HG03108 (cell line): ENCODE data around the gene TBC1D24.
A peak's percentile ranks its signal among the peaks of the same experiment; 100 is the strongest.
"Not testable (repeated sequence)": the region's sequence is repeated elsewhere in the genome, so short reads cannot be mapped to it uniquely, and the experiment has no call there.

Experiments
- ATAC-seq: cut with Tn5 transposase; IDR thresholded peaks from one replicate; pipeline ENCODE4 v1.9.1; 2021; ENCODE audit warnings: moderate library complexity; ENCODE audit not compliant: unreplicated experiment

Gene TBC1D24

GRCh38 chr16:2474877-2475412, at the start of gene TBC1D24:
Gene TBC1D24 (plus strand): TSS chr16:2475127. CDS start chr16:2496149, 21,022 bp downstream.
- peak; percentile 44 for ATAC-seq

- ATAC-seq = no peak
Measured at GRCh38 chr16:2425825-2426430, 49.0 kb upstream of the TBC1D24 start.

GRCh38 chr16:2426941-2427361, 48.0 kb upstream of the TBC1D24 start:
- ATAC-seq = no peak

GRCh38 chr16:2427526-2427925, 47.4 kb upstream of the TBC1D24 start:
- ATAC-seq = no peak

- peak; percentile 23 for ATAC-seq
Measured at GRCh38 chr16:2428051-2428783, 46.7 kb upstream of the TBC1D24 start.

GRCh38 chr16:2428784-2429033, 46.2 kb upstream of the TBC1D24 start:
- no peak for ATAC-seq

- ATAC-seq = peak; percentile 73
Measured at GRCh38 chr16:2429034-2429770, 45.7 kb upstream of the TBC1D24 start, which contains the start of gene CCNF. Gene CCNF (plus strand): TSS chr16:2429447. CDS start chr16:2429482, 35 bp downstream.

- peak; percentile 11 for ATAC-seq
Measured at GRCh38 chr16:2429771-2430663, 44.9 kb upstream of the TBC1D24 start.

GRCh38 chr16:2432286-2432685, 42.6 kb upstream of the TBC1D24 start:
- ATAC-seq = no peak

- no peak for ATAC-seq
Measured at GRCh38 chr16:2432801-2433505, 42.0 kb upstream of the TBC1D24 start.

- ATAC-seq = not testable (repeated sequence)
Measured at GRCh38 chr16:2435236-2435635, 39.7 kb upstream of the TBC1D24 start.

- ATAC-seq = no peak
Measured at GRCh38 chr16:2436110-2436509, 38.8 kb upstream of the TBC1D24 start.

- no peak for ATAC-seq
Measured at GRCh38 chr16:2437032-2437790, 37.7 kb upstream of the TBC1D24 start.

GRCh38 chr16:2438121-2438520, 36.8 kb upstream of the TBC1D24 start:
- no peak for ATAC-seq

- no peak for ATAC-seq
Measured at GRCh38 chr16:2439598-2439997, 35.3 kb upstream of the TBC1D24 start.

- ATAC-seq = not testable (repeated sequence)
Measured at GRCh38 chr16:2441143-2441804, 33.7 kb upstream of the TBC1D24 start.

- no peak for ATAC-seq
Measured at GRCh38 chr16:2443555-2443954, 31.4 kb upstream of the TBC1D24 start.

- ATAC-seq = no peak
Measured at GRCh38 chr16:2447920-2448583, 26.9 kb upstream of the TBC1D24 start.
